Prostate gland (tissue), 2 donors: ENCODE data around the gene CYB561A3. TPM values are rescaled to one million over a fixed set of nuclear protein-coding genes. Genes with fewer than 3 reads are reported as not detected.

Source experiments
- DNase-seq: peaks from one replicate; pipeline ENCODE4 v3.0.0-alpha.2; 2019; ENCODE audit warnings: low spot score
- H3K27ac ChIP-seq, 2 donors: fragments of 200-600 bp; sonication (generic); 2 replicates each; pipeline ENCODE4 v1.5.1; 2017 to 2019
- H3K27me3 ChIP-seq: fragments of 200-600 bp; sonication (generic); replicated peaks from 2 replicates; pipeline ENCODE4 v1.5.1; 2019; ENCODE audit not compliant: insufficient read depth
- H3K36me3 ChIP-seq, 2 donors: fragments of 200-600 bp; sonication (generic); 1 replicate in 1 of 2; 2 replicates in 1 of 2; pipeline versions ENCODE4 v1.5.1 to v1.8.1; 2017 to 2019
- H3K4me1 ChIP-seq: fragments of 200-600 bp; sonication (generic); replicated peaks from 2 replicates; pipeline ENCODE4 v1.5.1; 2019
- H3K4me3 ChIP-seq, 2 donors: fragments of 200-600 bp; sonication (generic); 2 replicates each; pipeline ENCODE4 v1.5.1; 2017 to 2019
- H3K9me3 ChIP-seq: fragments of 200-600 bp; sonication (generic); 2 replicates; pipeline ENCODE4 v1.5.1; 2017
- POLR2A ChIP-seq: fragments of 450-650 bp; IDR thresholded peaks from one replicate; pipeline ENCODE4 v1.6.1; 2016; ENCODE audit warnings: antibody characterized with exemption, mild to moderate bottlenecking
- POLR2AphosphoS5 ChIP-seq: sonication (generic); formaldehyde crosslinking; IDR thresholded peaks from one replicate; pipeline ENCODE4 v1.6.1; 2017; ENCODE audit warnings: antibody characterized with exemption
- WGBS: methylation state at CpG from one replicate; pipeline ENCODE4 v1.1.5; 2018; 5-methylcytosine and 5-hydroxymethylcytosine counted together
- intact Hi-C: fragments of 100-400 bp; cut with DNase I; formaldehyde crosslinking; loops from one replicate; pipeline ENCODE4 v1.14.2; 2022
- total RNA-seq, 2 donors: library from RNA; depleted of rRNA; stranded (reverse); fragments of >200 nt; gene quantifications; one replicate each; pipeline ENCODE4 v1.1.0, GENCODE V29; 2016
- TF ChIP-seq, protein P1 (sequence below), 4 experiments: fragments of 200-600 bp in 2 of 4; fragments of 450-650 bp in 2 of 4; sonication (generic) in 2 of 4; IDR thresholded peaks; 1 replicate in 3 of 4; 2 replicates in 1 of 4; pipeline ENCODE4 v1.5.1; 2016 to 2019; ENCODE audit warnings: antibody characterized with exemption in 4 of 4, mild to moderate bottlenecking in 2 of 4, moderate library complexity in 2 of 4

The CYB561A3 gene
- total RNA-seq, 2 donors from 2014 or later, result 51.6 to 79.1 TPM

DNA sequence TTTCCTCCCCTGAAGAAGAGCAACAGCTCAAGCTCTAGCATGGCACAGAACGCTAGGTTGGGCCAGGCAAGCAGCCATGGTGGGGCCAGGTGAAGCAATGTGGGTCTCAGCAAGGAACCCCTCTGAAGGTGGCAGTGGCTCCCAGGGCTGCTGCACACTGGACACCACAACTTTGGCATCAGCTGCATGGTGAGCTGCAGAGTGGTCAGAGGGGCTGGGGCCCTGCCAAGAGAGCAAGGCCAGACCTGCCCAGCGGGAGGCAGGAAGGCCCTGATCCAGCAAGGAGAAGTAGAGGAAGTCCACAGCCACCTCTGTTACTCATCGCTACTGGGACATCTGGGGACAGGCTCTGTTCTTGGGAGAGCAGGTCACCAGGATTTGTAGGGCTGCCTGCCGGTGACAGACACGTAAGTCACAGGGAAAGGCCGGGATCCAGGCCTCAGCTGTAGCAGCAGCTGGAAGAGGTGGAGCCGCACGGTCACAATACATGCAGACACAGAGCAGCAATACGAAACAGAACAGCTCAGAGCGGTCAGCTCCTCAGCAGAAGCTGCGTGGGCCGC is 12.4 kb downstream of the CYB561A3 start:
- Histone ChIP-seq H3K27me3 (no peaks in the 10 kb centered on the region), H3K27ac (no peak overlapping the region), H3K9me3 (no peaks in the 10 kb centered on the region), H3K4me1 (no peaks in the 10 kb centered on the region), H3K36me3 (peaks cover 0 to 6% of the 10 kb centered on the region in 2 donors), H3K4me3 (no peak overlapping the region)
- TF ChIP-seq POLR2A, result no peak
- TF ChIP-seq POLR2AphosphoS5, result no peak
- TF ChIP-seq, protein P1, sequence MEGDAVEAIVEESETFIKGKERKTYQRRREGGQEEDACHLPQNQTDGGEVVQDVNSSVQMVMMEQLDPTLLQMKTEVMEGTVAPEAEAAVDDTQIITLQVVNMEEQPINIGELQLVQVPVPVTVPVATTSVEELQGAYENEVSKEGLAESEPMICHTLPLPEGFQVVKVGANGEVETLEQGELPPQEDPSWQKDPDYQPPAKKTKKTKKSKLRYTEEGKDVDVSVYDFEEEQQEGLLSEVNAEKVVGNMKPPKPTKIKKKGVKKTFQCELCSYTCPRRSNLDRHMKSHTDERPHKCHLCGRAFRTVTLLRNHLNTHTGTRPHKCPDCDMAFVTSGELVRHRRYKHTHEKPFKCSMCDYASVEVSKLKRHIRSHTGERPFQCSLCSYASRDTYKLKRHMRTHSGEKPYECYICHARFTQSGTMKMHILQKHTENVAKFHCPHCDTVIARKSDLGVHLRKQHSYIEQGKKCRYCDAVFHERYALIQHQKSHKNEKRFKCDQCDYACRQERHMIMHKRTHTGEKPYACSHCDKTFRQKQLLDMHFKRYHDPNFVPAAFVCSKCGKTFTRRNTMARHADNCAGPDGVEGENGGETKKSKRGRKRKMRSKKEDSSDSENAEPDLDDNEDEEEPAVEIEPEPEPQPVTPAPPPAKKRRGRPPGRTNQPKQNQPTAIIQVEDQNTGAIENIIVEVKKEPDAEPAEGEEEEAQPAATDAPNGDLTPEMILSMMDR (IDR thresholded peaks at IDR 0.05), result no peak
- WGBS, result 75% methylated on average over 12 of the region's 12 CpGs
- no peak for DNase-seq
- intact Hi-C loops, result no loop called here

DNA sequence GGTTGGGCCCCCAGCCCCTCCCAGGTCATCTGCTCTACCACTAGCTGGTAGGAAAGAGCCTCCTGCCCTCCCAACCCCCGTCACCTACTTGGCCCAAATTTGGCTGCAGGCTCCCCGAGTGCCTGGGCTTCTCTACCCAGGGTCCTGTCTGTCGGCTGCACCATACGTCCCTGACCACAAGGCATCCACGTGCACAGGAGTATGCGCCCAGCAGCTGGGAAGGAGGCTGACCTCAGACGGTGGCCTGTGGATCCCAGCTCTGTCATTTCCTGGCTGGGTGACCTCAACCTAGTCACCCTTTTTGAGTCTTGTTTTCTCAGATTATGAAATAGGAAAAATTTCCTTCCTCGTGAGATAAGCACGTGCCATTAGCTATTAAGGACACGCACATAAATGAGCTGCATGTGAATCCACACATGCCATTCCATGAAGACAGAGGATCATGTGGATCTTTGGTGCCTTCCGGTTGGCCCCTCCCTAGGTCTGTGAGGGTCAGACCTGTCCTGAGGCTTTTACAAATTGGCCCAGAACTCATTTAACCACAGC is 13.7 kb downstream of the CYB561A3 start:
- Histone ChIP-seq H3K36me3 (peaks cover 0 to 4% of the 10 kb centered on the region in 2 donors), H3K4me3 (no peak overlapping the region), H3K27me3 (no peaks in the 10 kb centered on the region), H3K9me3 (no peaks in the 10 kb centered on the region), H3K27ac (no peak overlapping the region), H3K4me1 (no peaks in the 10 kb centered on the region)
- TF ChIP-seq POLR2AphosphoS5 (no peak), POLR2A (no peak)
- TF ChIP-seq, protein P1 (IDR thresholded peaks at IDR 0.05), result no peak
- 71% methylated on average over 11 of the region's 11 CpGs for WGBS
- no peak for DNase-seq
- intact Hi-C loops, result no loop called here

DNA sequence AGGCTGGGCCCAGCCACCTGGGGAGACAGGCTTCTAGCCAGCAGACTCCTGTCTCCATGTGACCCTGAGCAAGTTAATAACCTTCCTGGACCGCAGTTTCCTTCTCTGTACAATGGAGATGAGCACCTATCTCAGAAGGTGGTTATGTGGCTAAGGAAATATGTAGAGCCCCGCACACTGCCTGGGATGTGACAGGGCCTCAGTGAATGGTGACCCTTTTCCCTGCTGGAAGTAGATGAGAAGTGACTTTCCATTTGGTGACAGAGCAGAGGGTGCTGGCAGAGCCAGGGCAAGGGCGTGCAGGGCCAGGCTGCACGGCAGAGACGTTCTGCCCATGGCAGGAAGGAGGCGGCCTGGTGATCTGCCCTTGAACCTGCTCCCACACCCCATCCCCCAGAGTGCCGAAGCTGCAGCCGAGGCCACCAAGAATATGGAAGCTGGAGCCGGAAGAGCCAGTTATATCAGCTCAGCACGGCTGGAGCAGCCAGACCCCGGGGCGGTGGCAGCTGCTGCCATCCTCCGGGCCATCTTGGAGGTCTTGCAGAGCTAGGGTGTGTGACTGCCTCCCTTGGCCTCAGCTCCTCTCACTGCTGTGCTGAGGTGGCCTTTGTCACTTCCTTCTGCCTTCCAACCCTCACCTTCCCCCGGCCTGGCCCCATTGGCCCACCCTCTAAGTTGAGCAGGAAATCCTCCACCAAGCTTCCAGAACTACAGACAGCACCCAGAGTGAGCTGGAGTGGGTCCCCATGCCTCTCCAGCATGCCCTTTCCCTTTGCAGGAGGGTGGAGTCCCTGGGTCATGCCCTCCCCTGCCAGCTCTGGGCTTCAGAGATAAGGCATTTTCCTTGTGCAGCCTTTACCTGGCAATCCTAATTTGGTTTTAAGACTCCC is 15.5 kb downstream of the CYB561A3 start:
- TF ChIP-seq, protein P1 (IDR thresholded peaks at IDR 0.05), result no peak
- TF ChIP-seq POLR2AphosphoS5, result no peak
- TF ChIP-seq POLR2A, result no peak
- no peak overlapping the region for H3K4me3 ChIP-seq
- peaks cover 0 to 9% of the 10 kb centered on the region in 2 donors for H3K36me3 ChIP-seq
- H3K27me3 ChIP-seq, result no peaks in the 10 kb centered on the region
- H3K27ac ChIP-seq, result no peak overlapping the region
- intact Hi-C loops, result no loop called here
- no peaks in the 10 kb centered on the region for H3K9me3 ChIP-seq
- 72% methylated on average over 14 of the region's 14 CpGs for WGBS
- DNase-seq, result no peak
- H3K4me1 ChIP-seq, result no peaks in the 10 kb centered on the region

DNA sequence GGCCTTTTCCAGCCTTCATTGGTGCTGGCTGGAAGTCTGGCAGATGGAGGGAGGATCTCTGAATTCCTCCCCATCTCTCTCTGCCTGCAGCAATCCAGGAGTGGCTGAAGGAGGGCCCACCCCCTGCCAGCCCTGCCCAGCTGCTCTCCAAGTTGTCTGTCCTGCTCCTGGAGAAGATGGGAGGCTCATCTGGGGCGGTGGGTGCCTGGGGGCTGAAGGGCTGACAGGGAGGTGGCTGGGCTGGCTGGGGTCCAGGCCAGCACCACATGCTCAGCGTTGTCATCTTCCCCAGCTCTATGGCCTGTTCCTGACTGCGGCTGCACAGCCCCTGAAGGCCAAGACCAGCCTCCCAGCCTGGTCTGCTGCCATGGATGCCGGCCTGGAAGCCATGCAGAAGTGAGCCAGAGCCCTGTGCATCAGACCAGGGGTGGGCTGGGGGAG is 16.5 kb downstream of the CYB561A3 start:
- intact Hi-C loops, result no loop called here
- H3K4me1 ChIP-seq, result no peaks in the 10 kb centered on the region

More for the DNA sequence above, 16.5 kb downstream of the CYB561A3 start:
- 58% methylated on average over 4 of the region's 4 CpGs for WGBS
- peaks cover 0 to 9% of the 10 kb centered on the region in 2 donors for H3K36me3 ChIP-seq
- no peak overlapping the region for H3K27ac ChIP-seq
- DNase-seq, result no peak
- no peaks in the 10 kb centered on the region for H3K9me3 ChIP-seq
- no peak overlapping the region for H3K4me3 ChIP-seq
- no peaks in the 10 kb centered on the region for H3K27me3 ChIP-seq
- no peak for TF ChIP-seq POLR2A
- TF ChIP-seq POLR2AphosphoS5, result no peak
- TF ChIP-seq, protein P1 (IDR thresholded peaks at IDR 0.05), result no peak
